ENCODE data around the gene ERN1. TPM values are rescaled to one million over a fixed set of nuclear protein-coding genes. Genes with fewer than 3 reads are reported as not detected.

ERN1 gene
- total and polyA plus RNA-seq, 2 of the 13 experiments (the other 11 are each of a cell fraction or from before 2014, with no cell fraction given) = 6.0 to 12.7 TPM

DNA sequence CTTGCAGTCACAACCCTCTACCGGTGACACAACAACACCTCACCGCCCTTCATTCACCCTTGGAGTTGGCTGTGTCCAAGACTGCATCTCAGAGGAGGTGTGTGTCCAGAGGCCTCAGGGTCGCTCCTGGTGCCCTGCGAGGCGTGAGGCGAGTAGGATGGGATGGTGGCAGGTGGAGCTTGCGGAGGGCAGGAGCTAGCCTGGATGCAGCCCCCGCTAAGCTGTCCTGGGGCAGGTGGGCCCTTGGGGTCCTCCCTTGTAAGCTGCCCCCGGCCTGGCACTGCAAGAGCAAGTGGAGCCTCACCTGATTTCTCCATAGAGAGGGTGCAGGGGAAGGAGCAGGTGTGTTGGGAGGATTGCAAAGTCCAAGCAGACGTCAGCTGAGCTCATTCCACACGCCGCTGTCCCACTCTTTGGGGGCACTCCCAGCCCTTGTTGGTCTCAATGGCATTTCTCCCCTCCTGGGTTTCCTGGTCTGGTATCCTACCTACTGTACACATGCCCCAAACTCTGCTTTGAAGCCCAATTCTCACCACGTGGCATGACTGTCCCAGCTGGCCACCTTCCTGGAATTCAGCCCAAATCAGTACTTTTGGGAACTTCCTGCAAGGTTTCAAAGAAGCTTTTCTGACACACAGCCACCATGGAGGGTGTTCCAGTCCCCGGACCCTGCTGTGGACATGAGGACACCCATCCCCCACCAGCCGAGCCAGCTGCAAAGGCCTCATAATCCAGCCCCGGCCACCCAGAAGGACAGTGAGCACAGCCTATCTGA is 91.4 kb downstream of the ERN1 start:
- no peaks in the 10 kb centered on the region for H3K27me3 ChIP-seq (ENCODE audit: control insufficient read depth in 1 of 2, insufficient read depth in 2 of 2, low read length in 2 of 2)
- H3K4me3 ChIP-seq (replicated peaks in 1 of 3; ENCODE audit: insufficient read depth in 1 of 3, low read depth in 2 of 3, low read length in 3 of 3) = no peak overlapping the region
- H3K9me3 ChIP-seq (ENCODE audit: low read length) = no peaks in the 10 kb centered on the region
- CTCF ChIA-PET (ENCODE audit: low intra/inter-chr PET ratio, low total read pairs) = no interaction called here
- intact Hi-C loops (cut with micrococcal nuclease; ENCODE audit: unreplicated experiment) = no loop called here
- H3K4me2 ChIP-seq (ENCODE audit: low read depth, low read length) = no peak overlapping the region
- 88% methylated on average over 16 of the region's 16 CpGs for WGBS (ENCODE audit: low lambda C conversion rate)
- in situ Hi-C loops (cut with HindIII; ENCODE audit: extremely low pct_ligation_motif_present, low pct_unique_long_range_greater_than_20kb) = no loop called here
- POLR2A ChIA-PET = no interaction called here
- no peak for FAIRE-seq
- H3K27ac ChIP-seq (ENCODE audit: extremely low read length, insufficient read depth, low read length) = no peak overlapping the region
- H3K4me1 ChIP-seq (ENCODE audit: insufficient read depth, low read length) = no peaks in the 10 kb centered on the region
- no peak for DNase-seq (ENCODE audit: low spot score)
- no peak for ATAC-seq
- TF ChIP-seq AGO2 (optimal IDR thresholded peaks at IDR 0.05; ENCODE audit: low read depth, low read length) (peak; percentile 65), ZNF446 (CRISPR knock-in tag; IDR thresholded peaks at IDR 0.05) (no peak)
- TF ChIP-seq, protein P1, sequence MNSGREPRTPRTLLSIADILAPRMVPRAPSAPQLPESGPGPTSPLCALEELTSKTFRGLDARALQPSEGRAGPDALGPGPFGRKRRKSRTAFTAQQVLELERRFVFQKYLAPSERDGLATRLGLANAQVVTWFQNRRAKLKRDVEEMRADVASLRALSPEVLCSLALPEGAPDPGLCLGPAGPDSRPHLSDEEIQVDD (CRISPR knock-in tag; IDR thresholded peaks at IDR 0.05; ENCODE audit: borderline replicate concordance) = no peak
- H2AFZ ChIP-seq (ENCODE audit: low read length) = no peak overlapping the region
- H4K20me1 ChIP-seq (ENCODE audit: insufficient read depth, low read length) = no peaks in the 10 kb centered on the region
- no peaks in the 10 kb centered on the region for H3K79me2 ChIP-seq (ENCODE audit: insufficient read depth, low read length)
- no peak overlapping the region for H3K9ac ChIP-seq (ENCODE audit: insufficient read depth, low read depth, low read length)
- peaks cover 4 to 13% of the 10 kb centered on the region in 2 experiments for H3K36me3 ChIP-seq (replicated peaks in 1 of 2; ENCODE audit: control insufficient read depth in 1 of 2, insufficient read depth in 2 of 2, low read length in 2 of 2)
- BruUV-seq (replicated peaks) = no TSS peak

DNA sequence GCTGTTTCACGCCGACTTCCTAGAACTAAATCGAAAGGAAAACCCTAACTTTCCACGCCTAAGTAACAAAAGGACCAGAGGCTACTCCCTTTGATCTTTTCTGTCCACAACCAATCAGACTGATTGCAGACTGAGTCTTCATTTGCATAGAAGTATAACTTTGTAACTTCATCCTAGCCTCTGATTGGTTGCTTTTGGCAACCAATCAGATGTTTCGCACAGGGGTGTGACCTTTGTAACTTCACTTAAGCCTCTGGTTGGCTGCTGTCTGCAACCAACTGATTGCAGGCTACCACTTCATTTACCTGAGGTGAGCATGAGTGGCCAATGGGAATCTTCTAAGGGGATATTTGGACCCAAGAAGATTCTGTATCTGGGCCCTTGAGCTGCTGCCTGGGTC is 92.1 kb downstream of the ERN1 start:
- TF ChIP-seq NFYB (CRISPR knock-in tag; IDR thresholded peaks at IDR 0.05) = peak; percentile 31; the same call in 1 of the 2 replicates
- TF ChIP-seq PHF8 (CRISPR knock-in tag; IDR thresholded peaks at IDR 0.05) = no peak
- FAIRE-seq (no peak), ATAC-seq (no peak), DNase-seq (ENCODE audit: low spot score) (no peak)
- Histone ChIP-seq H3K27ac (ENCODE audit: extremely low read length, insufficient read depth, low read length) (no peak overlapping the region), H2AFZ (ENCODE audit: low read length) (no peak overlapping the region), H3K27me3 (ENCODE audit: control insufficient read depth in 1 of 2, insufficient read depth in 2 of 2, low read length in 2 of 2) (no peaks in the 10 kb centered on the region), H3K4me1 (ENCODE audit: insufficient read depth, low read length) (no peaks in the 10 kb centered on the region), H3K9me3 (ENCODE audit: low read length) (no peaks in the 10 kb centered on the region), H3K79me2 (ENCODE audit: insufficient read depth, low read length) (no peaks in the 10 kb centered on the region), H3K36me3 (replicated peaks in 1 of 2; ENCODE audit: control insufficient read depth in 1 of 2, insufficient read depth in 2 of 2, low read length in 2 of 2) (peaks cover 1 to 6% of the 10 kb centered on the region in 2 experiments; a peak in 4 of 5 replicates), H3K4me3 (replicated peaks in 1 of 3; ENCODE audit: insufficient read depth in 1 of 3, low read depth in 2 of 3, low read length in 3 of 3) (no peak overlapping the region), H4K20me1 (ENCODE audit: insufficient read depth, low read length) (no peaks in the 10 kb centered on the region), H3K4me2 (ENCODE audit: low read depth, low read length) (no peak overlapping the region), H3K9ac (ENCODE audit: insufficient read depth, low read depth, low read length) (no peak overlapping the region)
- WGBS (ENCODE audit: low lambda C conversion rate) = 92% methylated on average over 5 of the region's 5 CpGs
- in situ Hi-C loops (cut with HindIII; ENCODE audit: extremely low pct_ligation_motif_present, low pct_unique_long_range_greater_than_20kb) = no loop called here
- intact Hi-C loops (cut with micrococcal nuclease; ENCODE audit: unreplicated experiment) = no loop called here
- ChIA-PET POLR2A (no interaction called here), CTCF (ENCODE audit: low intra/inter-chr PET ratio, low total read pairs) (no interaction called here)
- BruUV-seq (replicated peaks) = no TSS peak

Data from HepG2 (cell line).